ENCODE results near the gene DDAH1. TPM values are rescaled to one million over a fixed set of nuclear protein-coding genes. Genes with fewer than 3 reads are reported as not detected.

DDAH1 gene
- total and polyA plus RNA-seq, 2 of the 8 experiments (the other 6 are each of a cell fraction or from before 2014, with no cell fraction given) = 22.8 to 54.5 TPM

GRCh38 chr1:85316321-85316720 is 148.6 kb downstream of the DDAH1 start (continued):
- TF ChIP-seq CHD7 (IDR thresholded peaks at IDR 0.05; ENCODE audit: insufficient replicate concordance, low read length) (no peak), MAFK (IDR thresholded peaks at IDR 0.05; ENCODE audit: low read depth, low read length) (no peak), POU5F1 (IDR thresholded peaks at IDR 0.05; ENCODE audit: low read depth, low read length) (no peak), BCL11A (IDR thresholded peaks at IDR 0.05; ENCODE audit: low read depth in 2 of 2, low read length in 2 of 2) (no peak), SIX5 (IDR thresholded peaks at IDR 0.05; ENCODE audit: low read depth, low read length) (no peak), JUN (IDR thresholded peaks at IDR 0.05; ENCODE audit: low read depth, low read length) (no peak)
